NCI-H345 (cell line): ENCODE data around the gene FADS3.
A peak's percentile ranks its signal among the peaks of the same experiment; 100 is the strongest.

Experiments used
- DNase-seq: peaks from one replicate; lab custom pipeline; 2025; lab: John Stamatoyannopoulos, UW

Gene FADS3

GRCh38 chr11:61891331-61892084 lies at the start of gene FADS3:
TSS of gene FADS3 (minus strand) at chr11:61891545. CDS start at chr11:61891381, 164 bp downstream.
- DNase-seq: peak; percentile 95

- DNase-seq: no peak
Measured at GRCh38 chr11:61940466-61940865, 49.1 kb upstream of the FADS3 start.

- no peak for DNase-seq
Measured at GRCh38 chr11:61935861-61936260, 44.5 kb upstream of the FADS3 start.

- DNase-seq: no peak
Measured at GRCh38 chr11:61930933-61931332, 39.6 kb upstream of the FADS3 start.

GRCh38 chr11:61928606-61929005 lies 37.3 kb upstream of the FADS3 start:
- DNase-seq: no peak

- no peak for DNase-seq
Measured at GRCh38 chr11:61927501-61927900, 36.2 kb upstream of the FADS3 start.

GRCh38 chr11:61926235-61926634 lies 34.9 kb upstream of the FADS3 start:
- DNase-seq: no peak

- DNase-seq: no peak
Measured at GRCh38 chr11:61925736-61926135, 34.4 kb upstream of the FADS3 start.

- DNase-seq: no peak
Measured at GRCh38 chr11:61924064-61924455, 32.7 kb upstream of the FADS3 start.

GRCh38 chr11:61923166-61924063 lies 32.1 kb upstream of the FADS3 start:
- DNase-seq: no peak

GRCh38 chr11:61922539-61922938 lies 31.2 kb upstream of the FADS3 start:
- DNase-seq: no peak

GRCh38 chr11:61921446-61921845 lies 30.1 kb upstream of the FADS3 start:
- no peak for DNase-seq

- no peak for DNase-seq
Measured at GRCh38 chr11:61919705-61920631, 28.6 kb upstream of the FADS3 start.

GRCh38 chr11:61918938-61919704 lies 27.8 kb upstream of the FADS3 start:
- DNase-seq: no peak

GRCh38 chr11:61918251-61918937 lies 27.0 kb upstream of the FADS3 start:
- no peak for DNase-seq

- peak; percentile 40 for DNase-seq
Measured at GRCh38 chr11:61917334-61918109, 26.2 kb upstream of the FADS3 start, which contains the start of gene RAB3IL1. TSS of gene RAB3IL1 (minus strand) at chr11:61917566. CDS start at chr11:61917367, 199 bp downstream.

- no peak for DNase-seq
Measured at GRCh38 chr11:61916737-61917333, 25.5 kb upstream of the FADS3 start.

GRCh38 chr11:61914471-61915171 lies 23.3 kb upstream of the FADS3 start:
- no peak for DNase-seq
